H1 (cell line): ENCODE results near the gene FGD4. TPM values are rescaled to one million over a fixed set of nuclear protein-coding genes. Genes with fewer than 3 reads are reported as not detected.

Experiments used
- CTCF ChIA-PET: fragments of 300-600 bp; sonication (Branson Sonifier 250); formaldehyde crosslinking; loops from one replicate; lab custom pipeline; 2021; ENCODE audit not compliant: partially characterized antibody; lab: Charles Lee
- POLR2A ChIA-PET: fragments of 300-600 bp; sonication (Branson Sonifier 250); formaldehyde crosslinking; loops from one replicate; lab custom pipeline; 2021; ENCODE audit warnings: inconsistent platforms; ENCODE audit not compliant: partially characterized antibody; lab: Charles Lee
- DNase-seq, 2 experiments: peaks; one replicate each; pipeline versions ENCODE4 v3.0.0 to v3.0.0-alpha.2; 2010 to 2022; ENCODE audit warnings: low spot score in 2 of 2, low read depth in 1 of 2, mixed read lengths in 1 of 2
- FAIRE-seq: peaks from 2 replicates; lab custom pipeline; 2011; peaks lifted over from hg19 to GRCh38; lab: Jason Lieb, UNC
- H2AFZ ChIP-seq: 2 replicates; pipeline ENCODE4 v1.8.1; 2012; ENCODE audit warnings: low read length, inconsistent platforms
- H2AK5ac ChIP-seq: 2 replicates; pipeline ENCODE4 v1.6.1; 2013; ENCODE audit warnings: low read depth, low read length
- H2BK120ac ChIP-seq: replicated peaks from 2 replicates; pipeline ENCODE3; 2013; ENCODE audit warnings: low read depth, low read length, inconsistent platforms
- H2BK12ac ChIP-seq: 2 replicates; pipeline ENCODE4 v1.6.1; 2013; ENCODE audit warnings: low read depth, low read length
- H2BK15ac ChIP-seq: 2 replicates; pipeline ENCODE4 v1.6.1; 2013; ENCODE audit warnings: low read length
- H2BK20ac ChIP-seq: 2 replicates; pipeline ENCODE4 v1.6.1; 2013; ENCODE audit warnings: low read length
- H2BK5ac ChIP-seq: 2 replicates; pipeline ENCODE4 v1.6.1; 2013; ENCODE audit warnings: low read depth, low read length
- H3K14ac ChIP-seq: 2 replicates; pipeline ENCODE4 v1.6.1; 2013; ENCODE audit warnings: inconsistent platforms; ENCODE audit not compliant: insufficient read length
- H3K18ac ChIP-seq: 2 replicates; pipeline ENCODE4 v1.6.1; 2013; ENCODE audit warnings: low read length; ENCODE audit errors: extremely low read depth
- H3K23ac ChIP-seq: 2 replicates; pipeline ENCODE4 v1.6.1; 2013; ENCODE audit warnings: inconsistent platforms; ENCODE audit not compliant: insufficient read length
- H3K23me2 ChIP-seq: 2 replicates; pipeline ENCODE4 v1.6.1; 2013; ENCODE audit warnings: low read depth, low read length
- H3K27ac ChIP-seq: 2 replicates; pipeline ENCODE4 v1.6.1; 2011; ENCODE audit warnings: low read depth, low read length, inconsistent platforms
- H3K27me3 ChIP-seq, 4 experiments: replicated peaks in 1 of 4; 1 replicate in 1 of 4; 2 replicates in 3 of 4; pipeline versions ENCODE4 v1.6.1 to v1.8.1; 2011 to 2013; ENCODE audit warnings: low read length in 3 of 4, mild to moderate bottlenecking in 3 of 4, inconsistent platforms in 2 of 4, mixed read lengths in 2 of 4, moderate library complexity in 1 of 4; ENCODE audit not compliant: control insufficient read depth in 3 of 4, insufficient read depth in 3 of 4; ENCODE audit errors: extremely low read depth in 1 of 4
- H3K36me3 ChIP-seq, 4 experiments: 2 replicates each; pipeline versions ENCODE4 v1.6.1 to v1.8.1; 2011 to 2013; ENCODE audit warnings: mild to moderate bottlenecking in 4 of 4, low read length in 3 of 4, moderate library complexity in 2 of 4, control low read depth in 1 of 4, inconsistent platforms in 1 of 4; ENCODE audit not compliant: insufficient read depth in 4 of 4, control insufficient read depth in 2 of 4
- H3K4ac ChIP-seq: replicated peaks from 2 replicates; pipeline ENCODE3; 2013; ENCODE audit warnings: low read length, low read depth, mixed read lengths, inconsistent platforms; ENCODE audit not compliant: insufficient read length
- H3K4me1 ChIP-seq, 4 experiments: replicated peaks in 1 of 4; 1 replicate in 1 of 4; 2 replicates in 3 of 4; pipeline versions ENCODE4 v1.6.1 to v1.8.1; 2011 to 2013; ENCODE audit warnings: low read length in 3 of 4, inconsistent platforms in 2 of 4, mixed read lengths in 1 of 4; ENCODE audit not compliant: insufficient read depth in 4 of 4, control insufficient read depth in 3 of 4
- H3K4me2 ChIP-seq, 2 experiments: 2 replicates each; pipeline versions ENCODE4 v1.6.1 to v1.8.1; 2011 to 2013; ENCODE audit warnings: low read depth in 2 of 2, low read length in 2 of 2, control low read depth in 1 of 2, inconsistent platforms in 1 of 2, mild to moderate bottlenecking in 1 of 2; ENCODE audit not compliant: insufficient read depth in 1 of 2
- H3K4me3 ChIP-seq, 4 experiments: fragments of 200-600, 300-600 bp in 1 of 4; sonication (generic), shearing (Covaris generic), sonication (Bioruptor Twin) in 1 of 4; 2 replicates each; pipeline versions ENCODE4 v1.5.1 to v1.8.1; 2011 to 2016; ENCODE audit warnings: low read length in 4 of 4, low read depth in 3 of 4, control low read depth in 2 of 4, inconsistent platforms in 2 of 4, mild to moderate bottlenecking in 2 of 4, mixed read lengths in 1 of 4, moderate library complexity in 1 of 4; ENCODE audit not compliant: insufficient read depth in 2 of 4; ENCODE audit errors: extremely low read depth in 1 of 4
- H3K56ac ChIP-seq: replicated peaks from 2 replicates; pipeline ENCODE3; 2013; ENCODE audit warnings: low read depth, mild to moderate bottlenecking, mixed read lengths, low read length, inconsistent platforms; ENCODE audit not compliant: insufficient read length
- H3K79me1 ChIP-seq: 2 replicates; pipeline ENCODE4 v1.6.1; 2013; ENCODE audit warnings: low read depth, low read length, control low read depth
- H3K79me2 ChIP-seq, 2 experiments: 2 replicates each; pipeline versions ENCODE4 v1.6.1 to v1.8.1; 2012 to 2013; ENCODE audit warnings: low read length in 2 of 2, mild to moderate bottlenecking in 2 of 2, inconsistent platforms in 1 of 2; ENCODE audit not compliant: insufficient read depth in 2 of 2, control insufficient read depth in 1 of 2
- H3K9ac ChIP-seq, 4 experiments: replicated peaks in 1 of 4; 1 replicate in 1 of 4; 2 replicates in 3 of 4; pipeline versions ENCODE4 v1.6.1 to v1.8.1; 2011 to 2013; ENCODE audit warnings: low read depth in 3 of 4, low read length in 3 of 4, control low read depth in 2 of 4, mild to moderate bottlenecking in 2 of 4, moderate library complexity in 2 of 4, inconsistent platforms in 1 of 4; ENCODE audit errors: extremely low read depth in 1 of 4
- H3K9me3 ChIP-seq, 2 experiments: 2 replicates each; pipeline versions ENCODE4 v1.6.1 to v1.8.1; 2012 to 2013; ENCODE audit warnings: mild to moderate bottlenecking in 2 of 2, moderate library complexity in 2 of 2, control low read depth in 1 of 2, inconsistent platforms in 1 of 2, low read depth in 1 of 2, low read length in 1 of 2, mixed read lengths in 1 of 2; ENCODE audit not compliant: insufficient read depth in 2 of 2
- H4K20me1 ChIP-seq, 2 experiments: replicated peaks in 1 of 2; 2 replicates each; pipeline versions ENCODE3 to v1.8.1; 2011 to 2013; ENCODE audit warnings: inconsistent platforms in 2 of 2, low read length in 2 of 2, mild to moderate bottlenecking in 1 of 2; ENCODE audit not compliant: insufficient read depth in 2 of 2, control insufficient read depth in 1 of 2
- H4K5ac ChIP-seq: 2 replicates; pipeline ENCODE4 v1.6.1; 2013; ENCODE audit warnings: low read length, low read depth, mixed read lengths, inconsistent platforms; ENCODE audit not compliant: insufficient read length
- H4K8ac ChIP-seq: 2 replicates; pipeline ENCODE4 v1.8.0; 2013; ENCODE audit warnings: mild to moderate bottlenecking, moderate library complexity, low read length, inconsistent platforms; ENCODE audit not compliant: insufficient read depth; ENCODE audit errors: extremely low read depth
- H4K91ac ChIP-seq: replicated peaks from 2 replicates; pipeline ENCODE3; 2013; ENCODE audit warnings: low read length, mixed read lengths, inconsistent platforms; ENCODE audit not compliant: insufficient read length
- ASH2L ChIP-seq: fragments of 200-600, 300-600 bp; sonication (generic); IDR thresholded peaks from one replicate; pipeline ENCODE4 v1.7.1; 2017; ENCODE audit warnings: low read length
- BRCA1 ChIP-seq: IDR thresholded peaks from 2 replicates; pipeline ENCODE4 v1.6.1; 2012; ENCODE audit warnings: low read depth, low read length, improper control_type of control experiment
- CHD2 ChIP-seq: IDR thresholded peaks from 2 replicates; pipeline ENCODE4 v1.6.1; 2012; ENCODE audit warnings: low read length, improper control_type of control experiment
- CTBP2 ChIP-seq: IDR thresholded peaks from 2 replicates; pipeline ENCODE4 v1.7.0; 2011; ENCODE audit warnings: borderline replicate concordance, mild to moderate bottlenecking, moderate library complexity, mixed read lengths, low read length; ENCODE audit not compliant: insufficient read depth, insufficient read length
- GABPA ChIP-seq: IDR thresholded peaks from 2 replicates; pipeline ENCODE4 v1.6.1; 2011; ENCODE audit warnings: mild to moderate bottlenecking, low read length, moderate library complexity, borderline replicate concordance; ENCODE audit not compliant: insufficient read depth
- GTF2F1 ChIP-seq: IDR thresholded peaks from 2 replicates; pipeline ENCODE4 v1.6.1; 2012; ENCODE audit warnings: low read depth, low read length, improper control_type of control experiment, borderline replicate concordance
- JUND ChIP-seq: IDR thresholded peaks from 2 replicates; pipeline ENCODE4 v1.6.1; 2011; ENCODE audit warnings: mild to moderate bottlenecking, improper control_type of control experiment, low read length
- MAX ChIP-seq: IDR thresholded peaks from 2 replicates; pipeline ENCODE4 v1.6.1; 2012; ENCODE audit warnings: inconsistent platforms
- POLR2AphosphoS5 ChIP-seq: IDR thresholded peaks from 2 replicates; pipeline ENCODE4 v1.6.1; 2011; ENCODE audit warnings: low read depth, low read length
- RAD21 ChIP-seq, 2 experiments: IDR thresholded peaks in 1 of 2; conservative IDR thresholded peaks in 1 of 2; 2 replicates each; pipeline ENCODE4 v1.6.1; 2011; ENCODE audit warnings: low read depth in 2 of 2, low read length in 2 of 2, improper control_type of control experiment in 1 of 2, inconsistent platforms in 1 of 2, mild to moderate bottlenecking in 1 of 2, moderate library complexity in 1 of 2
- SP2 ChIP-seq: IDR thresholded peaks from 2 replicates; pipeline ENCODE4 v1.6.1; 2012; ENCODE audit warnings: mild to moderate bottlenecking, low read length, inconsistent platforms
- TAF1 ChIP-seq: IDR thresholded peaks from 2 replicates; pipeline ENCODE4 v1.6.1; 2011; ENCODE audit warnings: mild to moderate bottlenecking, low read depth, low read length
- ZNF274 ChIP-seq: IDR thresholded peaks from 2 replicates; pipeline ENCODE4 v1.7.0; 2012; ENCODE audit warnings: low read length, borderline replicate concordance; ENCODE audit errors: extremely low read depth
- WGBS, 2 experiments: shearing (Covaris generic) in 1 of 2; methylation state at CpG; one replicate each; pipeline versions ENCODE4 v1.1.6 to v1.1.7; 2013 to 2015; ENCODE audit warnings: low lambda C conversion rate in 2 of 2, mixed read lengths in 2 of 2, inconsistent platforms in 1 of 2, low coverage in 1 of 2, missing lambda C conversion rate in 1 of 2; ENCODE audit not compliant: insufficient replicate concordance in 2 of 2, insufficient coverage in 1 of 2, insufficient read length in 1 of 2; ENCODE audit errors: extremely low coverage in 1 of 2, missing lambda C conversion rate in 1 of 2; 5-methylcytosine and 5-hydroxymethylcytosine counted together
- polyA plus RNA-seq, 7 experiments: library from polyadenylated mRNA; depleted of rRNA in 3 of 7; stranded (reverse) in 5 of 7; unstranded in 2 of 7; fragments of >200 nt in 5 of 7; fragments of 200-250 nt in 2 of 7; gene quantifications; 1 replicate in 5 of 7; 2 replicates in 1 of 7; 4 replicates in 1 of 7; pipeline versions ENCODE4 v1.2.1 to v1.2.3, GENCODE V29; 2011 to 2013; ENCODE audit warnings: missing spikeins in 2 of 7, mixed read lengths in 2 of 7
- total RNA-seq: library from RNA; stranded (reverse); fragmentation: NEBNext Ultra II Directional; extraction: Animal tissue kit (Norgen Biotek cat#: 25700); gene quantifications from 2 replicates; pipeline ENCODE4 v1.2.1, GENCODE V29; 2021

The FGD4 gene
- total and polyA plus RNA-seq, 2 of the 8 experiments (the other 6 are each of a cell fraction or from before 2014, with no cell fraction given) = 8.5 to 48.2 TPM

GRCh38 chr12:32507942-32508320 is 108.6 kb downstream of the FGD4 start:
- Histone ChIP-seq H3K36me3 (no peaks in the 10 kb centered on the region), H2BK15ac (no peak overlapping the region), H2BK5ac (no peak overlapping the region), H3K4me1 (peaks cover 0 to 22% (median 12%) of the 10 kb centered on the region in 4 experiments; a peak in 5 of 7 replicates), H3K79me2 (peaks cover 9 to 95% of the 10 kb centered on the region in 2 experiments), H4K91ac (no peak overlapping the region), H3K9ac (no peak overlapping the region), H3K23ac (no peak overlapping the region), H3K27ac (no peak overlapping the region), H3K23me2 (no peaks in the 10 kb centered on the region), H3K4me2 (no peak overlapping the region), H3K4ac (no peak overlapping the region), H3K14ac (no peak overlapping the region), H3K18ac (no peak overlapping the region), H3K27me3 (no peaks in the 10 kb centered on the region), H2AFZ (no peak overlapping the region), H3K9me3 (no peaks in the 10 kb centered on the region), H2BK12ac (no peak overlapping the region), H3K79me1 (peaks cover 15% of the 10 kb centered on the region; the same call in 1 of the 2 replicates), H3K56ac (no peak overlapping the region), H4K20me1 (peaks cover 11 to 26% of the 10 kb centered on the region in 2 experiments), H4K5ac (no peak overlapping the region), H3K4me3 (no peak overlapping the region), H2BK120ac (no peak overlapping the region), H2AK5ac (no peak overlapping the region), H4K8ac (no peak overlapping the region), H2BK20ac (no peak overlapping the region)
- DNase-seq (no peak), FAIRE-seq (peak; percentile 28)
- POLR2A ChIA-PET = interaction anchor here (0.8 to 1.1 kb wide), 4 partner anchors 81 to 149 kb away, joined by 3 to 6 read pairs (median 3); no protein-coding TSS in a partner anchor
- WGBS, 2 experiments = 71% methylated on average over 3 of the region's 3 CpGs; no CpG with 5 or more reads in 1 of the 2 experiments
- no peak for TF ChIP-seq JUND
- TF ChIP-seq CTBP2 = no peak
- TF ChIP-seq MAX = no peak
- no peak for TF ChIP-seq CHD2
- TF ChIP-seq ASH2L = no peak
- TF ChIP-seq BRCA1 = no peak
- TF ChIP-seq POLR2AphosphoS5 = no peak
- TF ChIP-seq TAF1 = no peak
- TF ChIP-seq ZNF274 = no peak
- TF ChIP-seq RAD21 (IDR thresholded peaks at IDR 0.05 in 1 of 2, conservative IDR thresholded peaks at IDR 0.05 in 1 of 2; ENCODE audit: low read depth in 2 of 2, low read length in 2 of 2) = no peak
- no peak for TF ChIP-seq SP2
- TF ChIP-seq GABPA = no peak
- TF ChIP-seq GTF2F1 = no peak
- CTCF ChIA-PET = interaction anchor here (0.7 kb wide), 1 partner anchor 52 kb away, joined by 3 read pairs; no protein-coding TSS in a partner anchor
